RKO (cell line): Measurements from ENCODE around the gene SIN3B.

Experiments used
- DNase-seq: peaks from one replicate; pipeline ENCODE4 v3.0.0-alpha.2; 2016; ENCODE audit warnings: low spot score

SIN3B gene

DNA sequence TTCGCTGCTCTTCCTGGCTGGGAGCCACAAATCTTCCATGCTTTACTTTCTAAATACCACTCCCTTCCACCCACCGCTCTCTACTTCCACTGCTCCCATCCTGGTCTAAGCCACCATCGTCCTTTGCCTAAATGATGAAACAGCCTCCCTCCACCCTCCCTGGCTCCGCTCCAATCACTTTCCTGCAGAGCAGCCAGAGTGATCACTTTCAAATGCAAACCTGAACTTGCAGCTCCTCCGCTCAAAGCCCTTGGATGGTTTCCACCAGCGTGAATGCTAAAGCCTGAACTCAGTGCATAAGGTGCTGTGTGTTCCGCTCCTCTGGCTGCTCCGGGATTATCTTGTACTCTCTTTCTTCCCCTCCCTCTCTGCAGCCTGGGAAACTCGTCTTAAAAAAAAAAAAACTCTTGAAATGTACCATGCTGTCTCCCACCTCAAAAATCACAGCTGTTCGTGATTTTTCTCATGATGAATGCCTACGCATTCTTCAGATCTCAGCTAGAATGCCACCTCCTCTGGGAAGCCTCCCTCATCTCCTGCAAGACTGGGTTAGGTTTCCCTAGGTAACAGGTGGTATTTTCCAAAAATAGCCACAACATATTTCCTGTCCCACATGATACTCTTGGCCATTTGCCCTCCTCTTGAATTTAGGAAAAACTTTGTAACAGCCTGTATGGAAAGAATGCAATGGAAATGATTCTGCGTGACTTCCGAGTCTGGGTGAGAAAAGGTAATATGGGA lies 3.7 kb upstream of the SIN3B start:
- no peak for DNase-seq

DNA sequence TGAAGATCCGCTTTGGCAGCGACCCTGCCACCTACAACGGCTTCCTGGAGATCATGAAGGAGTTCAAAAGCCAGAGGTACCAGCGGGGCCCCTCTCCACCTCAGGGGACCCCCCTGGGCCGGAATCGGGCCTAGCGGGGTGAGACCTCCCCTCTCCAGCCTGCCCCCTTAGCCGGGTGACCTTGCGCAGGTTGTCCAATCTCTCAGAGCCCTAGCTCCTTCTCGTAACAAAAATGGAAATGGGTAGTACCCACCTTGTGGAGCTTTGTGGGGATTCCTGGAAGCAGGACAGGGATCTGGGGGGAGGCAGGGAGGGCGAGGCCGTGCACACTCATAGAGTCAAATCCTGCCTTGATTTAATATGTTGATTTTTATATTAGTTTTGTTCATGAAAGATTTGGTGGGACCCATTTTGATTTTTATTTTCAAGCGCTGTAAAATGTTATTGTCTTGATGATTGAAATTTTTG lies 658 bp downstream of the SIN3B start:
- DNase-seq, result no peak

DNA sequence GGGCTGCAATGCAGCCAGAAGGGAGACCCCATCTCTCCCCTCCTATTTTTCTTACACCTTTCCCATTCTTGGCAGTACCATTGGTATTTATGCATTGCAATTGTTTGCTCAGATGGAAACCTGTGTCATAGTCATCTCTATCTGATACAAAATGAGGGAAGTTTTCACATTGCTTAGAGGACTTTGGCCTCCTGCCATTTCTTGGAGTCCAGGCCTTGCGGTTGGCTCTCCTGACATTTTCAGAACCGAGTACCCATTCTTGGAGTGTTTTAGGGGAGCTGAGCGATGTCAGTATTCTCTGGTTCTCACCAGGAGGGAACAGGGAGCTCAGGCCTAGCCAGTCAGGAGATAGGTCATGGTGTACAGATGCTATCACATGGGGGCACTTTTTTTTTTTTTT lies 1.5 kb downstream of the SIN3B start:
- DNase-seq, result no peak

DNA sequence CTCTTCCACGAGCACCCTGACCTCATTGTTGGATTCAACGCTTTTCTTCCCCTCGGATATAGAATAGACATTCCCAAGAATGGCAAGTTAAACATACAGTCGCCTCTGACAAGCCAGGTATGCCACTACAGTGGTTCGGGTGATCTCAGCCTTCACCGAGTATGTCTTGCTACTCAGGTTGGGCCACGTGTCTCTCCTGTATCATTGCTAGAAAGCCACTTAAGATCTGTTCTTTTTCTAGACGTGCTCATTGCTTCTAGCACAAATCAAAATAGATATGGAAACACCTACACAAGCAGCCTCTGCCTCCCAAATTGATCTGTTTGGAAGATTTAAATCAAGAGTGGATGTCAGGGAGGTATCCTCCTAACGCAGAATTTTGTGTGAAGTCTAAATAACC lies 2.3 kb downstream of the SIN3B start:
- DNase-seq, result no peak

DNA sequence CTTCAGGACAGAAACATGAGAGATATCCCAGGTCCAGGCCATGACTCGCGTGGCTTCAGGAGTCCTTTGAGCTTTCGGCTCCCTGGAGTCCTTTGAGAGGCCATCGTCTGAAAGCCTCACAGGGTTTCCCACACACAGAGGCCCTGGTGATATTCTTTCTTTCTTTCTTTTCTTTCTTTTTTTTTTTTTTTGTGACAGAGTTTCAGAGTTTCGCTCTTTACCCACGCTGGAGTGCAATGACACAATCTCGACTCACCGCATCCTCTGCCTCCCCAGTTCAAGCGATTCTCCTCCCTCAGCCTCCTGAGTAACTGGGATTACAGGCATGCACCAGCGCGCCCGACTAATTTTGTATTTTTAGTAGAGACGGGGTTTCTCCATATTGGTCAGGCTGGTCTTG lies 5.5 kb downstream of the SIN3B start:
- DNase-seq, result no peak

DNA sequence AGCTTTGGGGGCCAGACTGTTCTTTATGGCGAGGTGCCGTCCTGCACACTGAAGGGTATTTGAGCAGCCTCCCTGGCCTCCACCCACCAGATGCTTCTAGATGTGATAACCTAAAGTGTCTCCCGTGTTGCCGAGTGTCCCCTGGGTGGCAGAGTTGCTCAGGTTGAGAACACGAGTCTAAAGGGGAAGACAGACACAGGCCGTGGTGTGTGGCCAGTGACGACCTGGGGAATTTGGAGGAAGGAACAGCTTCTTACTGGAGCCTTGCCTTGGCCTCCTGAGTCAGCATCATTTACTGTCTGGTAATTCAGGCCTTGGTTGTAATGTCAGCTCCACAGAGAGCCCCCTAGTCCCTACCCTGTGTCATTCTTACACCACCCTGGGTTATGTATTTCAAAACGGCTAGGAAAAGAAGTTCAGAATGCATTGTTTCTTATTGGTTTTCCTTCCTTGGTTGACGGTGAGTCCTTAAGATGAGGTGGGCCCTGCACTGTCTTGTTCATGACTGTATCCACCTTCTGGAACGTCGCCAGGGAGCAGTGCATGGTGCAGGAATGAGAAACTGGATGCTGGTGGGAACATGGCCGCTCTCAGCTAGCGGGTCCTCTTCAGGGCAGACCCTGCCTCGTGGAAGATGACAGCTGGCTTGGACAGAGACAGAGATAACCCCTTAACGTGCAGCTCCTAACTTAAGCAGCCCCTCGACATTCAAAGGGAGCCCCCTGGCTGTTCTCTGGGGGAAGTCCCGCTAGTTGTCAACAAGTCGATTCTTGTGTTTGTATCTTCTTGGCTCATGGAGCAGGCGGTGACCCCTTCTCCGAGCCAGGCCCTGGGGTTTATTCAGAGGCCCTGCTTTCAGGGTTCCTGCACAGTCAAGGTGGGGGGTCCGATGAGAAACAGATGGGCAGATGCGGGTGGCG lies 7.2 kb downstream of the SIN3B start:
- DNase-seq, result no peak

DNA sequence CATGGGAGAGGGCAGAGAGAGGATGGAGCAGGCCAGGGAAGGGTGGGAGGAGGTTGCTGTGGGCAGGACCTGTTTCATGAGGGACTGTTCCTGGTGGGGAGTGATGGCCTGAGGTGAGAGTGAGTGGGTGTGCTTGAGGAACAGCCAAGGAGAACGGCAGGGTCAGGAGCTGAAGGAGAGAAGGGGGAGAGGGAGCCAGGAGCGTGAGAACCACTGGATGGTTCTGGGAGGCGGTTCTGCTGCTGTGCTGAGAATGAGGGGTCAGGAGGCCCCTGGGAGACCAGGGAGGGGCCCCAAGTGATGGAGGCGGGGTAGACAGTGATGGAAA lies 7.8 kb downstream of the SIN3B start:
- DNase-seq, result no peak

DNA sequence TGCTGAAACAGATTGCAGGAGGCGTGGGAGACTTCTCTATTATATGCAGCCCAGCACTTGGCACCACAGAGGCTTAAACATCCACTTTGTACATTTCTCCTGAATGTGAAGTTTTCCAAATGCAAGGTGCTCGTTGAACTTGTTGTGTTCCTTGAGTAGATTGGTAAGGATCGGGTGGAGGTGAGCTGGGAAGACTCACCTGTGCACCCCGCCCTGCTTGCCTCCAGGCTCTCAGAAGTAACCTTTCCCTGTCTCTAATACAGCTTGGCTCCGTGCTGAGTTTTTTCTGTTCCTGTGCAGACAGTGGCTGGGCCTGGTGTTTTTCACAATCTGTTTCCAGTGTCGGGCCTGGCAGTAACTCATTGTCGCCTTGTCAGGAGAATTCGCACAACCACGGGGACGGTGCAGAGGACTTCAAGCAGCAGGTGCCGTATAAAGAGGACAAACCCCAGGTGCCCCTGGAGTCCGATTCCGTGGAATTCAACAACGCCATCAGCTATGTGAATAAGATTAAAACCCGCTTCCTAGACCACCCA lies 12.3 kb downstream of the SIN3B start:
- DNase-seq, result no peak

DNA sequence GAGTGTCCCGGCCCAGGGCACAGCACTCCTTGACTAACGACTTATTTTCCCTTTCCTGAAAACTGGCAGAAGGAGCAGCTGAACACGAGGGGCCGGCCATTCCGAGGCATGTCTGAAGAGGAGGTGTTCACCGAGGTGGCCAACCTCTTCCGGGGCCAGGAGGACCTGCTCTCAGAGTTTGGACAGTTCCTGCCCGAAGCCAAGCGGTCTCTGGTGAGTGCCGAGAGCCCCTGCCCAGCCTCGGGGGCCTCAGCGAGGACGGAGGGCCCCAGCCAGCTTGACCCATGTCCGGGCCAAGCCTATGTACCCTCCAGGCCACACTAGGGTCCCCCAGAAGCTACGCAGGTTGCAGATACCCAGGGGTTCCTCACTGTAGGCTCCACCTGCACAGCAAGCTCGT lies 17.7 kb downstream of the SIN3B start:
- no peak for DNase-seq

DNA sequence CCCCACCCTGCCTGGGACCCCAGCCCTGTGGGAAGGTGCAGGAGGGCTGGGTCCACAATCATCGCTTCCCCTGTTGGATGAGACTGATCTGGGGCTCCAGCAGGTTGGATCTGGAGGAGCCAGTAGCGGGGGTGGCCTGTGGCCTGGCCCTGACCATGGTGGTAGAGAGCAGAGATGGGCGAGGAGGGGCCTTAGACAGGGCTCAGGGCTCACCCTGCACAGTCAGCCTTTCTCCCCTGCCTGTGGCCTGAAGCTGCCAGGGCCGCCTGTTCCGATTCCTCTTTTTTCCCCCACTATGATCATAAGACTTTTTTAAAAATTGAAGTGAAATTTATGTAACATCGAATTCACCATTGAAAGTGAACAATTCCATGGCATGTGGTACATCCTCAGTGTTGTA lies 18.2 kb downstream of the SIN3B start:
- no peak for DNase-seq

DNA sequence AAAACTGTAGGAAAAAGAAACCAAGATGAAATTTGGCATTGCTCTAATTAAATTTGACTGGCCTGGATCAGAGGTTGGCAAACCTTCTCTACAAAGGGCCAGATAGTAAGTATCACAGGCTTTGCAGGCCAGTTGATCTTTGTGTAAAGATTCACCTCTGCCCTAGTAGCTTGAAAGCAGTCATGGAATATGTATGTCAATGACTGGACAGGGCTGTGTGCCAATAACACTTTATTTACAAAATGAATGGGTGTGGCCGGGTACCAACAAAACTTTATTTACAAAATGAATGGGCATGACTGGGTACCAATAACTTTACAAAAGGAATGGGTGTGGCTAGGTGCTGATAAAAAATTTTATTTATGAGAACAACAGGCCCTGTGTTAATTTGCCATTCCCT lies 20.0 kb downstream of the SIN3B start:
- no peak for DNase-seq

DNA sequence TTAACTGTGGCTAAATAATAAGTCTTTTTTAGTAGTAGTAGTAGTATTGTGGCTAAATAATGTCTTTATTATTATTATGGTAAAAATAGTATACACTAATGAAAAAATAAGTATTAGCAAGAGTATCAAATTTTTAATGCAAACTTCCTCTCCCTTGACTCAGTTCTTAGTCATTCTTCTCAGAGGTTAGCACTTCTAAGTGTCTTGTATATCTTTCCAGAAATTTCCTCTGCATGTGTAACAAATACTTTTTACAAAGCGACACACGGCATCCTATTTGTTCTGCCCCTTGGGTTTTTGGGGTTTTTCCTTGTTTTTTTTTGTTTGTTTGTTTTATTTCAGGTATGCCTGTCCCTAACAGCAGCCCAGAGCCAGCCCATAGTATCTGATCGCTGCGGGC lies 20.9 kb downstream of the SIN3B start:
- no peak for DNase-seq

DNA sequence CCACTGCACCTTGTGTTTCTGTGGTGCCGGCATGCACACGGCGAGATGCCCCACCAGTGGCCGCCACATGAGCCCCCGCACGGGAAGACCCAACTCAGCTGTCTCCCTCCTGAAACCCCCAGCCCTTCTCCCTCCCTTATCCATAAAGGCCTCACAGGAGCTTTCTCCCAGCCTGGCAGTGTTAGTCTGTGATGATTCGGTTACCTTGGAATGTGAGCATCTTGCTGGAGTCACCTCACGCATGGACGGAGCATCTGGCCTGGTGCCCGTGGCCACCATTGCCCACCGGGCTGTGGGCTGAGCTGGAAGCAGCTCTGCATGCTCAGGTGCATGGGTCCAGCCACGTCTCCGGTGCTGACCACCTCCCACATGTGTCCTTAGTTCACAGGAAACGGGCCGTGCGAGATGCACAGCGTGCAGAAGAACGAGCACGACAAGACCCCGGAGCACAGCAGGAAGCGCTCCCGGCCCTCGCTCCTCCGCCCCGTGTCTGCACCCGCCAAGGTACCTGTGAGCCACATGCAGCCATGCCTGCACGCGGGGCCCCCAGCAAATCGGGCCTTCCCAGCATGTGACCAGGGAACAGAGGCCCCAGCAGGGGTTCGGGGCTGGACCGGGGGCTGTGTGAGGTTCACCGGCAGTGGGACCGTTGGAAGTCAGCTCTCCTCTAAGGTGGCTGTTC lies 22.0 kb downstream of the SIN3B start:
- DNase-seq, result no peak

DNA sequence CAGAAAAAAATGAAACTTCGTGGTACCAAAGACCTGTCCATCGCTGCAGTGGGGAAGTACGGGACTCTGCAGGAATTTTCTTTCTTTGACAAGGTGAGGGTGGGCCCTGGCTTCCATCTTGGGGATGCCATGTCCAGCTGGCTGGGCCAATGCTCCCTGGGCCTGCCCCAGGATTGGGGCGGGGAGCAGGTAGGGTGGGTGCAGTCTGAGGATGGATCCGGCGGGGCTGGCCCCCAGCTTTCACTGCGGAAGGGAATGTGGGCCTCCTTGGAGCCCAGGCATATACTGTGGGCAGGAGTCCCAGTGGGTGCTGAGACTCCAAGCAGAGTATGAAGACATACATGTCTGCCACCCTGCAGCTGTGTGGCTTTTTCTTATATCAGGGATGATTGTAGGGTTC lies 23.9 kb downstream of the SIN3B start:
- DNase-seq, result no peak

DNA sequence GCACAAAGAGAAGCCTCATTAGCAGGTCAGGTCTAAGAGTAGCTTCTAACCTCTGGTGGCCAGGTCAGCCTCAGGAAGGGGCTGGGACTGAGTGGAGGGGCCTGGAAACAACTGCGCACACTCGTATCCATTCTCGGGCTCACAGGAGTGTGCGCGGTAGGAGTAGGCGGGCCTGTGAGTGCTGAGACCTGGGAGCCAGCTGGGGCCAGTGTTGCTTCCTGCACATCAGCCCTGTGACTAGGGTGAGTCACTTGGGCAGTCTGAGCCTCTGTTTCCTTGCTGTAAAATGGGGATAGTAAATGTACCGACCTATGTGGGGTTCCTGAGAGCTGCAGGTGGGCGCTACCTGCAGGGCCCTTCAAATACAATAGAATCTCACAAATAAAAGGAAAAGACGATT lies 26.9 kb downstream of the SIN3B start:
- DNase-seq, result no peak

DNA sequence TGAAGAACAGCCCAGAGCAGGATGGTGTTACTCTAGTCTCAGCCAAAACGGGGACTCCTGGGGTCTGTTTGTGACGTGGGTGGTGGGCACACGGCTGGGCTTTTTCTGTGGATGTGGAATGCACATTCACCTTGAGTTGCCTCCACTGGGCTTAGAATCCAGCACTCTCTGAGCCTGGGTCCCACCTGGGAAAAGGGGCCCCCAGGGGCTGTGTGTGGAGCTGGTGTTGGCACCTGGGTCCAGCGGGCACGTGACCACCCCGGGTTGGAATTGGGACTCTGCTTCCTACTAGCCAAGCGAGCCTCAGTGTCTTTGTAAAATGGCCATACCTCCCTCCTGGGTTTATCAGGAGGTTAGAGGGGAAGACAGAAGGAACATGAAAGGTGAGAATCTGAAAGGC lies 30.4 kb downstream of the SIN3B start:
- no peak for DNase-seq

DNA sequence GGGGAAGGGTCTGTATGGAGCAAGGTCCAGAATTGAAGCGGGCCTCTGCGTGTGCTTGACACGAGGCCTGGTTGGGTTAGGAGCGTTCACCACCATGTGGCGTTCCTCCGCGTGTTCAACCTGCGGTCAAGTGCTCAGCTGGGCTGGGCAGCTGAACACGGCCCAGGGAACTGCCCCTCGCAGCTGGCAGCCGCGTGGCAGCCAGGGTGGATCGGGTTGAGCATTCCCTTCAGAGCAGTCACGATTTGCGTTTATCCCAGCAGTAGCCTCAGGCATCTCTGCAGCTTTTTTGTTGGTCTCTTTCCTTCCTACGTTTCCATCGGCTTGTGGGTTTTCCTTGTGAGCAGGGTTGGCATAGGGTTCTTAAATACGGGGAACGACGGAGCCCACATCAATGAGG lies 30.9 kb downstream of the SIN3B start:
- DNase-seq, result no peak

DNA sequence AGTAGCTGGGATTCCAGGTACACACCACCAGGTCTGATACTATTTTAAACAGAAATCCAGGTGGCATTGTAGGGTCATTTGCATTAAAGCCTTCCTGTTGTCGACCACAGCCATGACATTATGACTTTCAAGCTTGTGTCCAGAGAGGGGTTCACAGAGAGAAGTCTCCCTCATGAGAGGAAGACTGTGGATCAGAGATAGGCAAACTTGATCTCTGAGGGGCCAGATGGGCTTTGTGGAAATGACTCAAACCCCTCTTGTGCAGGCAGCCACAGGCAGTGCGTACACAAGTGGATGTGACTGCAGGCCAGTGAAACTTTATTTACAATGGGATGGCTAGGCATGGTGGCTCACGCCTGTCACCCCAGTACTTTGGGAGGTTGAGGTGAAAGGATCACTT lies 31.8 kb downstream of the SIN3B start:
- DNase-seq, result no peak

DNA sequence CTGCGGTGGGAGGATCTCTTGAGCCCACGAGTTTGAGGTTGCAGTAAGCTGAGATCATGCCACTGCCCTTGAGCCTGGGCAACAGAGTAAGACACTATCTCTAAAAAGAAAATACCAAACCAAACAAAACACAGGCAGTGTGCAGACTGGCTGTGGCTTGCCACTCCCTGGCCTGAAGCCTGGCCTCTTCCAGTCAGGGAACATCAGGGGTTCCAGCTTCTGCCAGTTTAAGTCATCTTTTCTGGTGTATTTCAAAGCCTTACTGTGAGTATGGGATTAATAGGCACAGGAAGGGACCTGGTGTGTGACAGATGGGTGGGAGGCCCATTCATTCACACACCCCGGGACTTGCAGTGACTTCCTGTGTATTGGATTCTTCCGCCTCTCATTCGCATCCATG lies 32.6 kb downstream of the SIN3B start:
- DNase-seq, result no peak

DNA sequence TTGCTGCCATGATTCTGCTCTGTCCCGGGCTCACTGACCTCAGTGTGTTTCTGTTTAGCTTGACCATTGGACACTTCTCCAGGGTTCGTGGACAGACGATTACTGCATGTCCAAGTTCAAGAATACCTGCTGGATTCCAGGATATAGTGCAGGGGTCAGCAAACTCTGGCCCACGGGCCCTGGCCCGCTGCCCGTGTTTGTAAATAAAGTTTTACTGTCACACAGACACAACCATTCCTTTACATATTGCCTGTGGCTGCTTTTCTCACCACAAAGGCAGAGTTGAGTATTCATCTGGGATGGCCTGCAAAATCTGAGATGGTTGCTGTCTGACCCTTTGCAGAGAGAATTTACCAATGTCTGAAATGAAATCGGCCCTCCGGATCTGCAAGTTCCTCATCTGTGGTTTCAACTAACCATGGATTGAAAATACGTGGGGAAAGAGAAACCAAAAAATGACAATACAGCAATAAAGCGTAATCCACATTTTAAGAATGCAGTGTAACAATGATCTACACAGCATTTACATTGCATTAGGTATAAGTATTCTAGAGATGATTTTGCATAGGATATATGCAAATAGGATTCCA lies 33.7 kb downstream of the SIN3B start:
- DNase-seq, result no peak

DNA sequence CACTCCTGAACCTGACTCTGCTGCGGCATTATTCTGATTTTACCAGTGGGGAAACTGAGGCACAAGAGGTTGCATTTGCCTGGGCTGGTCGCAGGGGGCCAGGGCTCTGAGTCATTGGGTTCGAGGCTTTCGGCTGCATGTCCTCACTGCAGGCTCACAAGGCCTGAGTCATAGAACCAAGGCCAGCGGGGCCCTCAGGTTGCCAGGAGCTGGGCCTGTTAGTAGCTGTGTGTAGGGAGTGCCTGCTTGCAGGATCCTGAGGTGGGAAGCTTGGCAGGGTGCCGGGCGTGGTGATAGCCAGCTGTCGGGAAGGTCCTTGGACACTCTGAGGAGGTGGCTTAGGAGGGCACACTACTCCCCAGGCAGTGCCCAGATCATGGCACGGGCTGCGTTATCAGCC lies 38.0 kb downstream of the SIN3B start:
- DNase-seq, result no peak

DNA sequence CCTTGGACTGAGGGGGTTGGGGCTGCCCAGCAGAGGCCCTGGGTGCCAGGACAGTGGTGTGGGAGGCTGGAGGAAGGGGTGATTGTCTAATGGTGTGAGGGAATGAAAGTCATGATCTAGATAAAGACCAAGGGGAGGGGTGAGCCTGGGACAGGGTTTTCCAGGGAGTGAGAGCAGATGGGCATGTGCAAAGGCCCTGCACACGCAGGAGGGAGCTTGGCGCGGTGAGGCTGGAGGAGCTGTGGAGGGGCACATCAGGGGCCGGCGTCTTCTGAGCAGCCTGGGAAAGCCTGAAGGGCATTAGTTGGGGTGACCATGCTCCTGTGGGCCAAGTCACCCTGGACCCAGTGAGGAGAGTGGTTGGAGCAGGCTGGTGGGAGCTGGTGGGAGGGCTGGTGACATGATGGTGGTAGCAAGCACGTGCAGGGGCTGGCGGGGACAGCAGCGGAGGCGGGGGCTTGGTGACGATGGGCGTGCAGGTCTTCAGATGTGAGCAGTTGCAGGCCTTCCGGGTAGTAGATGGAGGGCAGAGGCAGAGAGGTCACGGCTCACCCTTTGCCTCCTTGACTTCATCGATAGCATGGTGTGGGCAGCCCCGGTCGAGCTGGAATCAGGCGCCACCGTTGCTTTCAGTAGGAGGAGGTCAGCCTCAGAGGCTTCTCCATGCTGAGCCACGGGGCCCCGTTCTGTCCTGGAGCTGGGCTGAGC lies 39.4 kb downstream of the SIN3B start:
- DNase-seq, result no peak
